SK-N-SH (cell line): Measurements from ENCODE around the gene CCDC148.

Source experiments
- CHD2 ChIP-seq: fragments of 150-350 bp; IDR thresholded peaks from 2 replicates; pipeline ENCODE4 v1.6.1; 2018; ENCODE audit warnings: low read length; ENCODE audit not compliant: partially characterized antibody
- CTCF ChIP-seq: fragments of 200-600 bp; sonication (generic); IDR thresholded peaks from 2 replicates; pipeline ENCODE4 v1.6.1; 2017; ENCODE audit warnings: antibody characterized with exemption, mild to moderate bottlenecking, moderate library complexity
- EP300 ChIP-seq, 2 experiments: IDR thresholded peaks; 2 replicates each; pipeline versions ENCODE4 v1.4.0 to v1.6.1; 2012; ENCODE audit warnings: borderline replicate concordance in 1 of 2, low read depth in 1 of 2, low read length in 1 of 2
- FOSL2 ChIP-seq: IDR thresholded peaks from 2 replicates; pipeline ENCODE4 v1.4.0; 2012; ENCODE audit warnings: low read depth, mild to moderate bottlenecking, moderate library complexity, borderline replicate concordance
- JUND ChIP-seq: IDR thresholded peaks from 2 replicates; pipeline ENCODE4 v1.4.0; 2012
- MAX ChIP-seq: IDR thresholded peaks from 2 replicates; pipeline ENCODE4 v1.4.0; 2012; ENCODE audit warnings: low read depth
- PBX3 ChIP-seq: IDR thresholded peaks from 2 replicates; pipeline ENCODE4; 2012
- POLR2AphosphoS5 ChIP-seq: IDR thresholded peaks from 2 replicates; pipeline ENCODE4 v1.6.1; 2012; ENCODE audit warnings: low read depth, low read length
- REST ChIP-seq: IDR thresholded peaks from 2 replicates; pipeline ENCODE4 v1.6.1; 2012; ENCODE audit warnings: mild to moderate bottlenecking, low read depth, low read length, moderate library complexity
- SMC3 ChIP-seq: IDR thresholded peaks from 2 replicates; pipeline ENCODE4 v1.6.1; 2012; ENCODE audit warnings: low read depth, low read length, improper control_type of control experiment
- TEAD4 ChIP-seq: IDR thresholded peaks from 2 replicates; pipeline ENCODE4 v1.4.0; 2012; ENCODE audit warnings: mild to moderate bottlenecking, borderline replicate concordance; ENCODE audit not compliant: insufficient read depth
- YY1 ChIP-seq: IDR thresholded peaks from 2 replicates; pipeline ENCODE4 v1.4.0; 2012; ENCODE audit warnings: low read depth, mild to moderate bottlenecking

- TF ChIP-seq REST (no peak), CTCF (no peak), POLR2AphosphoS5 (no peak), YY1 (no peak), SMC3 (no peak), CHD2 (no peak), EP300 (IDR thresholded peaks at IDR 0.05; ENCODE audit: borderline replicate concordance in 1 of 2, low read depth in 1 of 2, low read length in 1 of 2) (no peak), JUND (no peak), FOSL2 (no peak), MAX (no peak), TEAD4 (no peak), PBX3 (no peak)
Measured at GRCh38 chr2:158498749-158499136, 42.2 kb upstream of the CCDC148 start.
